Neural cell (in vitro differentiated cells): Measurements from ENCODE around the gene ZNF384. TPM values are rescaled to one million over a fixed set of nuclear protein-coding genes. Genes with fewer than 3 reads are reported as not detected.

Experiments
- H2AFZ ChIP-seq: fragments of 200-600, 300-800 bp; sonication (generic), shearing (Covaris generic); 2 replicates; pipeline ENCODE4 v1.6.0; 2014; ENCODE audit warnings: low read depth, mild to moderate bottlenecking, antibody characterized with exemption, low read length, moderate library complexity
- H3F3A ChIP-seq: fragments of 200-600 bp; shearing (Covaris generic); 2 replicates; pipeline ENCODE4 v1.6.1; 2016; ENCODE audit warnings: mild to moderate bottlenecking, moderate library complexity, mixed read lengths, antibody characterized with exemption, low read length; ENCODE audit not compliant: insufficient read depth, poor library complexity, severe bottlenecking
- H3K27ac ChIP-seq: fragments of 200-600, 300-800 bp; sonication (generic), shearing (Covaris generic); 2 replicates; pipeline ENCODE4 v1.5.1; 2014; ENCODE audit warnings: mild to moderate bottlenecking, low read length, moderate library complexity
- H3K27me3 ChIP-seq: fragments of 300-800, 200-600 bp; sonication (generic), shearing (Covaris generic); 2 replicates; pipeline ENCODE4 v1.6.0; 2014; ENCODE audit warnings: mild to moderate bottlenecking, low read depth, low read length, moderate library complexity; ENCODE audit not compliant: insufficient read depth
- H3K36me3 ChIP-seq: fragments of 300-800, 200-600 bp; sonication (generic), shearing (Covaris generic); 2 replicates; pipeline ENCODE4 v1.5.1; 2014; ENCODE audit warnings: mild to moderate bottlenecking, antibody characterized with exemption, low read length, moderate library complexity; ENCODE audit not compliant: insufficient read depth
- H3K4me2 ChIP-seq: fragments of 300-800, 200-600 bp; sonication (generic), shearing (Covaris generic); 2 replicates; pipeline ENCODE4 v1.6.0; 2014; ENCODE audit warnings: mild to moderate bottlenecking, low read length
- H3K4me3 ChIP-seq: fragments of 300-800, 200-600 bp; sonication (generic), shearing (Covaris generic); 2 replicates; pipeline ENCODE4 v1.5.1; 2014; ENCODE audit warnings: mild to moderate bottlenecking, low read length, moderate library complexity
- H3K79me2 ChIP-seq: fragments of 200-600 bp; shearing (Covaris generic); replicated peaks from 2 replicates; pipeline ENCODE4 v1.6.0; 2014; ENCODE audit warnings: mild to moderate bottlenecking, low read length, moderate library complexity; ENCODE audit not compliant: insufficient read depth
- H3K9ac ChIP-seq: fragments of 300-800, 200-600 bp; sonication (generic), shearing (Covaris generic); 2 replicates; pipeline ENCODE4 v1.6.1; 2016; ENCODE audit warnings: mild to moderate bottlenecking, low read length, mixed read lengths
- H3K9me2 ChIP-seq: fragments of 200-600 bp; shearing (Covaris generic); 2 replicates; pipeline ENCODE4 v1.6.1; 2016; ENCODE audit warnings: mild to moderate bottlenecking, low read length, mixed read lengths; ENCODE audit not compliant: insufficient read depth
- H3K9me3 ChIP-seq: fragments of 200-600, 300-800 bp; sonication (generic), shearing (Covaris generic); 2 replicates; pipeline ENCODE4 v1.6.1; 2016; ENCODE audit warnings: mild to moderate bottlenecking, mixed run types, low read length, moderate library complexity, mixed read lengths
- H4K20me1 ChIP-seq: fragments of 200-600 bp; shearing (Covaris generic); 2 replicates; pipeline ENCODE4 v1.6.1; 2016; ENCODE audit warnings: mild to moderate bottlenecking, mixed run types; ENCODE audit not compliant: insufficient read depth
- CTCF ChIP-seq: fragments of 450-650 bp; IDR thresholded peaks from 2 replicates; pipeline ENCODE4 v1.5.1; 2014; ENCODE audit warnings: antibody characterized with exemption, mild to moderate bottlenecking, moderate library complexity; ENCODE audit not compliant: poor library complexity, severe bottlenecking
- EP300 ChIP-seq: fragments of 450-650 bp; conservative IDR thresholded peaks from 2 replicates; pipeline ENCODE4 v1.6.1; 2014; ENCODE audit warnings: antibody characterized with exemption, mild to moderate bottlenecking, moderate library complexity; ENCODE audit not compliant: poor library complexity, severe bottlenecking
- EZH2 ChIP-seq: fragments of 200-600, 300-800 bp; shearing (Covaris generic), sonication (generic); IDR thresholded peaks from 2 replicates; pipeline ENCODE4 v1.6.1; 2014; ENCODE audit warnings: antibody characterized with exemption, low read length, borderline replicate concordance, mild to moderate bottlenecking; ENCODE audit not compliant: insufficient read depth, poor library complexity, severe bottlenecking
- MXI1 ChIP-seq: fragments of 450-650 bp; conservative IDR thresholded peaks from 2 replicates; pipeline ENCODE4 v1.6.1; 2014; ENCODE audit warnings: antibody characterized with exemption, mild to moderate bottlenecking; ENCODE audit not compliant: poor library complexity, severe bottlenecking
- POLR2AphosphoS5 ChIP-seq: IDR thresholded peaks from 2 replicates; pipeline ENCODE4 v1.6.1; 2012
- RAD21 ChIP-seq: fragments of 450-650 bp; conservative IDR thresholded peaks from 2 replicates; pipeline ENCODE4 v1.6.1; 2014; ENCODE audit warnings: antibody characterized with exemption, mild to moderate bottlenecking, moderate library complexity
- SMC3 ChIP-seq: fragments of 450-650 bp; conservative IDR thresholded peaks from 2 replicates; pipeline ENCODE4 v1.6.1; 2014; ENCODE audit warnings: antibody characterized with exemption, mild to moderate bottlenecking, moderate library complexity; ENCODE audit not compliant: poor library complexity
- TAF1 ChIP-seq: IDR thresholded peaks from 2 replicates; pipeline ENCODE4 v1.6.1; 2012; ENCODE audit warnings: low read depth
- polyA plus RNA-seq: library from polyadenylated mRNA; depleted of rRNA; stranded (reverse); fragments of >200 nt; gene quantifications from 2 replicates; pipeline ENCODE4 v1.2.3, GENCODE V29; 2014
- TF ChIP-seq, protein P1 (sequence below): IDR thresholded peaks from 2 replicates; pipeline ENCODE4 v1.6.1; 2012; ENCODE audit warnings: borderline replicate concordance

The ZNF384 gene
- polyA plus RNA-seq, 1 donor from 2014 or later, result 25.8 TPM

- no peaks in the 10 kb centered on the region for H3F3A ChIP-seq
- no peaks in the 10 kb centered on the region for H3K27me3 ChIP-seq
- no peaks in the 10 kb centered on the region for H4K20me1 ChIP-seq
- H3K9ac ChIP-seq, result no peak overlapping the region
- H3K79me2 ChIP-seq, result no peaks in the 10 kb centered on the region
- H3K36me3 ChIP-seq, result no peaks in the 10 kb centered on the region
- no peak for TF ChIP-seq CTCF
- no peak for TF ChIP-seq EZH2
- no peak for TF ChIP-seq RAD21
- no peak for TF ChIP-seq EP300
- no peak for TF ChIP-seq POLR2AphosphoS5
- TF ChIP-seq, protein P1, sequence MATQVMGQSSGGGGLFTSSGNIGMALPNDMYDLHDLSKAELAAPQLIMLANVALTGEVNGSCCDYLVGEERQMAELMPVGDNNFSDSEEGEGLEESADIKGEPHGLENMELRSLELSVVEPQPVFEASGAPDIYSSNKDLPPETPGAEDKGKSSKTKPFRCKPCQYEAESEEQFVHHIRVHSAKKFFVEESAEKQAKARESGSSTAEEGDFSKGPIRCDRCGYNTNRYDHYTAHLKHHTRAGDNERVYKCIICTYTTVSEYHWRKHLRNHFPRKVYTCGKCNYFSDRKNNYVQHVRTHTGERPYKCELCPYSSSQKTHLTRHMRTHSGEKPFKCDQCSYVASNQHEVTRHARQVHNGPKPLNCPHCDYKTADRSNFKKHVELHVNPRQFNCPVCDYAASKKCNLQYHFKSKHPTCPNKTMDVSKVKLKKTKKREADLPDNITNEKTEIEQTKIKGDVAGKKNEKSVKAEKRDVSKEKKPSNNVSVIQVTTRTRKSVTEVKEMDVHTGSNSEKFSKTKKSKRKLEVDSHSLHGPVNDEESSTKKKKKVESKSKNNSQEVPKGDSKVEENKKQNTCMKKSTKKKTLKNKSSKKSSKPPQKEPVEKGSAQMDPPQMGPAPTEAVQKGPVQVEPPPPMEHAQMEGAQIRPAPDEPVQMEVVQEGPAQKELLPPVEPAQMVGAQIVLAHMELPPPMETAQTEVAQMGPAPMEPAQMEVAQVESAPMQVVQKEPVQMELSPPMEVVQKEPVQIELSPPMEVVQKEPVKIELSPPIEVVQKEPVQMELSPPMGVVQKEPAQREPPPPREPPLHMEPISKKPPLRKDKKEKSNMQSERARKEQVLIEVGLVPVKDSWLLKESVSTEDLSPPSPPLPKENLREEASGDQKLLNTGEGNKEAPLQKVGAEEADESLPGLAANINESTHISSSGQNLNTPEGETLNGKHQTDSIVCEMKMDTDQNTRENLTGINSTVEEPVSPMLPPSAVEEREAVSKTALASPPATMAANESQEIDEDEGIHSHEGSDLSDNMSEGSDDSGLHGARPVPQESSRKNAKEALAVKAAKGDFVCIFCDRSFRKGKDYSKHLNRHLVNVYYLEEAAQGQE, result no peak
- TF ChIP-seq MXI1, result no peak
- no peak for TF ChIP-seq SMC3
- TF ChIP-seq TAF1, result no peak
- no peaks in the 10 kb centered on the region for H3K9me3 ChIP-seq
- no peak overlapping the region for H2AFZ ChIP-seq
- no peak overlapping the region for H3K4me3 ChIP-seq
- no peaks in the 10 kb centered on the region for H3K9me2 ChIP-seq
- H3K27ac ChIP-seq, result no peak overlapping the region
- no peak overlapping the region for H3K4me2 ChIP-seq
Measured at GRCh38 chr12:6644257-6644596, 44.9 kb downstream of the ZNF384 start.

DNA sequence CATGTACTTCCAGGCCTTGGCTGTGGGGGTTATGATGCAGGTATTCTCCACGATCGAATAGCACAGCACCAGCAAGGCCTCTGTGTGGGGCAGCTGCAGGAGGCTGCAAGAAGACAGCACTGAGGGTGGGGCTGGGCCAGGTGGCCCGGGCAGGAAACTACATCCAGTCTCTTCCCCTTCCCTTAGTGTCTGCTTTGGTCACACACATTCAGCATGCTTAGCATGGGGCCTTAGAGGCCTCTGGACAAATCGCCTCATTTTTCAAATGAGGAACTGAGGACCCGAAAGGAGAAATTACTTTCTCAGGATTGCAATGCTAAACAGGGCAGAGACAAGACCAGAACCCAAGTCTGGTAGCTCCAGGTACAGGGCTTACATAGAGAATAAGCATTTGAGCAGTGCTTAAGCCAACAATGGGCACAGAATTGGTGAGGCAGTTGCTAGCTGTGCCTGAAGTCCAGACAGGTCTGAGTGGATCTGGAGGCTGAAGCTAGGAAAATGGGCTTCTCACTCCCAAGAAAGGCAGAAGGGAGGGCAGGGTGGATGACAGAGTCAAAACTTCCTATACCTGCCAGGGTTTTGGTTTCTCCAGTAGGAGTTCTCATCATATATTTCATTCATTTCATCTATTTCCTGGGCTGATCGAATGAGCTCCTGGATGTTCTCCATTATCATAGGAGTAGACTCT is 45.5 kb downstream of the ZNF384 start:
- H3K4me3 ChIP-seq, result no peak overlapping the region
- no peak for TF ChIP-seq RAD21
- no peak for TF ChIP-seq EP300
- TF ChIP-seq POLR2AphosphoS5, result no peak
- TF ChIP-seq TAF1, result no peak
- no peak for TF ChIP-seq CTCF
- no peak for TF ChIP-seq EZH2
- TF ChIP-seq SMC3, result no peak
- TF ChIP-seq, protein P1, result no peak
- TF ChIP-seq MXI1, result no peak
- no peaks in the 10 kb centered on the region for H3K36me3 ChIP-seq
- H3K9ac ChIP-seq, result no peak overlapping the region
- H4K20me1 ChIP-seq, result no peaks in the 10 kb centered on the region
- no peak overlapping the region for H2AFZ ChIP-seq
- H3K9me3 ChIP-seq, result no peaks in the 10 kb centered on the region
- no peaks in the 10 kb centered on the region for H3K27me3 ChIP-seq
- H3K9me2 ChIP-seq, result no peaks in the 10 kb centered on the region
- H3K79me2 ChIP-seq, result no peaks in the 10 kb centered on the region
- no peak overlapping the region for H3K4me2 ChIP-seq
- no peak overlapping the region for H3K27ac ChIP-seq
- H3F3A ChIP-seq, result no peaks in the 10 kb centered on the region
